Keratinocyte (primary cell): Measurements from ENCODE around the gene MUC21. TPM values are rescaled to one million over a fixed set of nuclear protein-coding genes. Genes with fewer than 3 reads are reported as not detected.

Experiments used
- DNase-seq: peaks from one replicate; pipeline ENCODE4 v3.0.0-alpha.2; 2011; ENCODE audit warnings: low read depth, missing footprints, low spot score
- FAIRE-seq: peaks from 2 replicates; lab custom pipeline; 2011; peaks lifted over from hg19 to GRCh38; lab: Jason Lieb, UNC
- H2AFZ ChIP-seq: 2 replicates; pipeline ENCODE4 v1.6.0; 2012; ENCODE audit warnings: low read length, control low read depth, inconsistent platforms; ENCODE audit not compliant: control insufficient read depth
- H3K27ac ChIP-seq: 2 replicates; pipeline ENCODE4 v1.5.1; 2011; ENCODE audit warnings: low read length; ENCODE audit not compliant: control insufficient read depth, insufficient read depth
- H3K27me3 ChIP-seq: 3 replicates; pipeline ENCODE4 v1.6.0; 2011; ENCODE audit warnings: low read length; ENCODE audit not compliant: control insufficient read depth, insufficient read depth; ENCODE audit errors: extremely low read depth
- H3K36me3 ChIP-seq, 2 experiments: 2 replicates in 1 of 2; 3 replicates in 1 of 2; pipeline ENCODE4 v1.5.1; 2011; ENCODE audit warnings: low read length in 2 of 2, mild to moderate bottlenecking in 1 of 2; ENCODE audit not compliant: control insufficient read depth in 2 of 2, insufficient read depth in 2 of 2; ENCODE audit errors: extremely low read depth in 1 of 2
- H3K4me1 ChIP-seq: 3 replicates; pipeline ENCODE4 v1.5.1; 2011; ENCODE audit warnings: low read length; ENCODE audit not compliant: control insufficient read depth, insufficient read depth; ENCODE audit errors: extremely low read depth
- H3K4me2 ChIP-seq: 3 replicates; pipeline ENCODE4 v1.6.0; 2011; ENCODE audit warnings: low read depth, low read length; ENCODE audit not compliant: control insufficient read depth, insufficient read depth; ENCODE audit errors: extremely low read depth
- H3K4me3 ChIP-seq, 3 experiments: fragments of 200-600 bp in 1 of 3; sonication (generic) in 1 of 3; 2 replicates in 2 of 3; 3 replicates in 1 of 3; pipeline ENCODE4 v1.5.1; 2011 to 2016; ENCODE audit warnings: low read length in 3 of 3, mild to moderate bottlenecking in 3 of 3, control low read depth in 2 of 3, inconsistent platforms in 1 of 3, low read depth in 1 of 3, mixed read lengths in 1 of 3, mixed run types in 1 of 3, moderate library complexity in 1 of 3; ENCODE audit not compliant: control insufficient read depth in 2 of 3, insufficient read depth in 2 of 3; ENCODE audit errors: extremely low read depth in 1 of 3
- H3K79me2 ChIP-seq: 2 replicates; pipeline ENCODE4 v1.6.0; 2012; ENCODE audit warnings: low read length; ENCODE audit not compliant: control insufficient read depth, insufficient read depth
- H3K9ac ChIP-seq: 3 replicates; pipeline ENCODE4 v1.6.0; 2011; ENCODE audit warnings: low read length; ENCODE audit not compliant: control insufficient read depth, insufficient read depth; ENCODE audit errors: extremely low read depth
- H3K9me1 ChIP-seq: 3 replicates; pipeline ENCODE4 v1.6.0; 2011; ENCODE audit warnings: low read length; ENCODE audit not compliant: control insufficient read depth, insufficient read depth; ENCODE audit errors: extremely low read depth
- H3K9me3 ChIP-seq: 2 replicates; pipeline ENCODE4 v1.5.1; 2012; ENCODE audit warnings: low read depth, low read length; ENCODE audit not compliant: control insufficient read depth
- H4K20me1 ChIP-seq: 3 replicates; pipeline ENCODE4 v1.6.0; 2011; ENCODE audit warnings: low read length; ENCODE audit not compliant: control insufficient read depth, insufficient read depth; ENCODE audit errors: extremely low read depth
- CTCF ChIP-seq, 3 experiments: IDR thresholded peaks in 1 of 3; conservative IDR thresholded peaks in 1 of 3; optimal IDR thresholded peaks in 1 of 3; 2 replicates in 2 of 3; 3 replicates in 1 of 3; pipeline versions ENCODE3 to v1.5.1; 2011; ENCODE audit warnings: low read length in 3 of 3, mild to moderate bottlenecking in 3 of 3, moderate library complexity in 2 of 3, control low read depth in 1 of 3, inconsistent platforms in 1 of 3; ENCODE audit not compliant: insufficient read depth in 2 of 3; ENCODE audit errors: extremely low read depth in 1 of 3
- EZH2 ChIP-seq: IDR thresholded peaks from one replicate; pipeline ENCODE4 v1.6.1; 2012; ENCODE audit warnings: inconsistent platforms, mild to moderate bottlenecking, low read length, moderate library complexity
- dilution Hi-C: fragments of 300-500 bp; cut with MboI; formaldehyde crosslinking; loops from one replicate; pipeline ENCODE4 v1.7.0; 2020; ENCODE audit warnings: low sequenced_read_pairs; ENCODE audit not compliant: extremely low pct_ligation_motif_present
- polyA plus RNA-seq, 5 experiments: library from polyadenylated mRNA; depleted of rRNA in 3 of 5; stranded (reverse) in 3 of 5; stranded (forward) in 1 of 5; unstranded in 1 of 5; fragments of >200 nt; gene quantifications; 1 replicate in 1 of 5; 2 replicates in 3 of 5; 3 replicates in 1 of 5; pipeline versions ENCODE4 v1.2.1 to v1.2.3, GENCODE V29; 2011 to 2012; ENCODE audit warnings: missing spikeins in 2 of 5, low read depth in 1 of 5, low replicate concordance in 1 of 5

Gene MUC21
- polyA plus RNA-seq, 1 donor (not counting 4 experiments of a cell fraction or from before 2014, with no cell fraction given), result not detected

DNA sequence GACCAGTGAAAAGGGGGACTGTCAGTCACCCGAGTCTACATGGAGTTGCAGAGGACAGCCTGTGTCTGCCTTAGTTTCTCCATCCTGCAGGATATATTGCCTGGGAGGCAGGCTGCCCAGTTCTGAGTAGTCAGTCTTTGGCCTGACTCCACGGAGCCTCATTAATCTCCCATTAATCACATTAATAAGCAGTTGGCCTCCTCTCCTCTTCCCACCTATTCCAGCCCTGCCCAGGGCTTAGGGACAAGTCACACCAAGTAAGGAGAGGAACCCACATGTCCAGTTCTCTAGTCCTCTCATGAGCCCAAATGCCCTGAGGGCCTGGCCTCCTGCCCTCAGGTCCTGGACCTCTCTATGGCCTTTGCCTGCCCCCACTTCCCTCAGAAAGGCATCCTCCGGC is 44.0 kb upstream of the MUC21 start:
- Histone ChIP-seq H3K27me3 (peaks cover 4% of the 10 kb centered on the region), H3K4me1 (peaks cover 16% of the 10 kb centered on the region), H3K4me2 (no peak overlapping the region), H3K9ac (no peak overlapping the region), H3K4me3 (no peak overlapping the region), H2AFZ (no peak overlapping the region), H3K36me3 (no peaks in the 10 kb centered on the region), H3K9me1 (no peaks in the 10 kb centered on the region), H3K9me3 (no peaks in the 10 kb centered on the region), H3K27ac (no peak overlapping the region), H4K20me1 (no peaks in the 10 kb centered on the region), H3K79me2 (no peaks in the 10 kb centered on the region)
- dilution Hi-C loops, result loop anchor here (25.0 kb wide), 1 partner anchor 123 kb away; no protein-coding TSS in a partner anchor
- FAIRE-seq (no peak), DNase-seq (no peak)
- TF ChIP-seq CTCF (optimal IDR thresholded peaks at IDR 0.05 in 1 of 3, IDR thresholded peaks at IDR 0.05 in 1 of 3, conservative IDR thresholded peaks at IDR 0.05 in 1 of 3; ENCODE audit: extremely low read depth in 1 of 3, insufficient read depth in 2 of 3, low read length in 3 of 3) (no peak), EZH2 (no peak)

DNA sequence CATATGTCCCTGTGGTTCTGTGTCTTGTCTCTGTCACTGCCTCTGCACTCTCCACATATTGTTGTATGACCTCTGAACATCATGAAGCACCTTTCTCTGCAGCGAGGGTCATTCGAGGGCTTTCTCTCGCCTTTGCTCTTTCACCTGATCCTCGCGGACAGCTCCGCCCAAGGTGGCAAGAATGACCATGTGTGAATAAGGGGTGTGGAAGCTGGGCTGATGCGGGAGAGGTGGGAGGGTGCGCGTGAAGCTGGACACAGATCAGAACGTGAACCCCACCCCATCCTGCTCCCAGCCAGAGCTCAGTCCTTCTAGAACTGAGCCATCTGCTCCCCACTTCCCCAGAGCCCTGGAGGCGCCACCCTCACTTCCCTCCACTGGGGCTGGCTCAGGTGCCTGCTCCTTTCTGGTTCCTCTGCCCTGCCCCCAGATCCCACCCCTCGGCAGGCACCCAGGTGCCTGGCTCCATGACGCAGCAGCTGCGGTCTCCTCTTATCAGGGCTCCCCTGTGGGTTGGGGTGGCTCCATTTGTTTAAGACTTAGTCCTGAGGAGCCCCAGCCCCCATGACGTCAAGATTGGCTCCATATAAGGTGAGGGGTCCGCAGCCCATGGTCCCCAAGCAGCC is 43.0 kb upstream of the MUC21 start, which contains the start of gene MUCL3:
TSS of gene MUCL3 (plus strand) at position 613 of the 626 bp plus-strand sequence. CDS start 27 bp downstream, outside the sequence.
- H3K4me2 ChIP-seq, result no peak within 1 kb of the TSS
- no peak within 1 kb of the TSS for H3K27ac ChIP-seq
- H3K79me2 ChIP-seq, result no peaks in the 10 kb centered on the region
- H3K9me3 ChIP-seq, result no peaks in the 10 kb centered on the region
- H3K36me3 ChIP-seq, result no peaks in the 10 kb centered on the region
- no peak within 1 kb of the TSS for H3K9ac ChIP-seq
- H3K4me1 ChIP-seq, result peaks cover 11% of the 10 kb centered on the region
- peaks cover 4% of the 10 kb centered on the region for H3K27me3 ChIP-seq
- TF ChIP-seq CTCF (optimal IDR thresholded peaks at IDR 0.05 in 1 of 3, IDR thresholded peaks at IDR 0.05 in 1 of 3, conservative IDR thresholded peaks at IDR 0.05 in 1 of 3; ENCODE audit: extremely low read depth in 1 of 3, insufficient read depth in 2 of 3, low read length in 3 of 3), result no peak
- TF ChIP-seq EZH2, result no peak
- H3K4me3 ChIP-seq, result no peak within 1 kb of the TSS
- FAIRE-seq, result no peak
- no peak for DNase-seq
- dilution Hi-C loops, result loop anchor here (25.0 kb wide), 1 partner anchor 122 kb away; no protein-coding TSS in a partner anchor
- H4K20me1 ChIP-seq, result no peaks in the 10 kb centered on the region
- no peaks in the 10 kb centered on the region for H3K9me1 ChIP-seq
- H2AFZ ChIP-seq, result no peak within 1 kb of the TSS
